GM08714 (cell line): ENCODE data around the gene CDH16.
"Not testable (repeated sequence)": the region's sequence is repeated elsewhere in the genome, so short reads cannot be mapped to it uniquely, and the experiment has no call there.

Experiments used
- H3K4me3 ChIP-seq: fragments of 200-500 bp; sonication (Bioruptor generic); 2 replicates; pipeline ENCODE4 v1.5.1; 2014; ENCODE audit warnings: mild to moderate bottlenecking, low read length, inconsistent platforms
- ZNF274 ChIP-seq: IDR thresholded peaks from 2 replicates; pipeline ENCODE4 v1.6.1; 2012; ENCODE audit warnings: mild to moderate bottlenecking, low read depth, low read length

The CDH16 gene

GRCh38 chr16:66918803-66919568 is at the start of gene CDH16:
Gene CDH16, minus strand, starts transcription at chr16:66918885. Its CDS starts 820 bp downstream, at chr16:66918065.
- no peak within 1 kb of the TSS for H3K4me3 ChIP-seq
- TF ChIP-seq ZNF274 = no peak

- no peak for TF ChIP-seq ZNF274
- H3K4me3 ChIP-seq = no peak overlapping the region
Measured at GRCh38 chr16:66964049-66964448, 45.4 kb upstream of the CDH16 start.

GRCh38 chr16:66961914-66962313 is 43.2 kb upstream of the CDH16 start:
- TF ChIP-seq ZNF274 = no peak
- no peak overlapping the region for H3K4me3 ChIP-seq

- H3K4me3 ChIP-seq = no peak within 1 kb of the TSS
- TF ChIP-seq ZNF274 = no peak
Measured at GRCh38 chr16:66961065-66961744, 42.5 kb upstream of the CDH16 start, which contains the start of gene CES3. Gene CES3, plus strand, starts transcription at chr16:66961266. Its CDS starts 42 bp downstream, at chr16:66961308.

GRCh38 chr16:66960270-66960669 is 41.6 kb upstream of the CDH16 start:
- no peak for TF ChIP-seq ZNF274
- H3K4me3 ChIP-seq = no peak overlapping the region

GRCh38 chr16:66959704-66960161 is 41.0 kb upstream of the CDH16 start:
- H3K4me3 ChIP-seq = no peak overlapping the region
- no peak for TF ChIP-seq ZNF274

GRCh38 chr16:66958857-66959703 is 40.4 kb upstream of the CDH16 start:
- no peak overlapping the region for H3K4me3 ChIP-seq
- no peak for TF ChIP-seq ZNF274

- H3K4me3 ChIP-seq = not testable (repeated sequence)
Measured at GRCh38 chr16:66956154-66956457, 37.4 kb upstream of the CDH16 start.

- H3K4me3 ChIP-seq = not testable (repeated sequence)
Measured at GRCh38 chr16:66955363-66956153, 36.9 kb upstream of the CDH16 start.

GRCh38 chr16:66954097-66954659 is 35.5 kb upstream of the CDH16 start:
- no peak for TF ChIP-seq ZNF274
- H3K4me3 ChIP-seq = no peak overlapping the region

- TF ChIP-seq ZNF274 = no peak
- H3K4me3 ChIP-seq = no peak overlapping the region
Measured at GRCh38 chr16:66953462-66954096, 34.9 kb upstream of the CDH16 start.

GRCh38 chr16:66952430-66953110 is 33.9 kb upstream of the CDH16 start:
- H3K4me3 ChIP-seq = no peak overlapping the region
- no peak for TF ChIP-seq ZNF274

GRCh38 chr16:66950971-66951790 is 32.5 kb upstream of the CDH16 start:
- no peak for TF ChIP-seq ZNF274
- H3K4me3 ChIP-seq = no peak overlapping the region
